WI38 (cell line): ENCODE data around the gene NACA.

Experiments used
- H3K4me3 ChIP-seq: 2 replicates; pipeline ENCODE4 v1.5.1; 2011; ENCODE audit warnings: low read depth, mild to moderate bottlenecking, control low read depth, low read length
- TF ChIP-seq, protein P1 (sequence below): IDR thresholded peaks from 2 replicates; pipeline ENCODE4 v1.5.1; 2012; ENCODE audit warnings: low read depth, mild to moderate bottlenecking, control low read depth, low read length

The NACA gene

DNA sequence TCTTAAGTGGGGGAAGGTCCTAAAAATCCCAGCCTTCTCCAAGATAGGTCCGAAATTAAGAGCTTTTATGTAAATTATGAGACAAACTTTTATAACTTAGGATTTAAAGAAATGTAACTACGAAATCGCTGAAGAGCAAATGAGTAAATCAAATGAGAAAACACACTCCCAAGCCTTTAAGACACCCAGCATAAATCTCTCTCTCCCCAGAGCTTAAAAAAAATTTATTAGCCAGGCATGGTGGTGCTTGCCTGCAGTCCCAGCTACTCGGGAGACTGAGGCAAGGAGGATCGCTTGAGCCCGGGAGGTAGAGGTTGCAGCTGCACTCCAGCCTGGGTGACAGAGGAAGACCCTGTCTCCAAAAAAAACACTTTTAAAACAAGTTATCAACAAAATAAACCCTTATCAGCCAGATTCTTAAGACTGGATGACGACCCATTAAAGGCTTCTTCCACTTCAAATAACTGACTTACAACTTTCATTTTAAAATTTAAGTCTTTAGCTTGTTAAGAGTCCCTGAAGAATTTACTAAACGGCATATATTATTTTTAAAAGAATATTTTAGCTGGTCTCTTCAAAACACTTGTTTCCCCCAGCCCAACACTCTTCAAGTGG lies 40.2 kb downstream of the NACA start:
- peak overlapping the region; percentile 22; the same call in 1 of the 2 replicates for H3K4me3 ChIP-seq
- TF ChIP-seq, protein P1, sequence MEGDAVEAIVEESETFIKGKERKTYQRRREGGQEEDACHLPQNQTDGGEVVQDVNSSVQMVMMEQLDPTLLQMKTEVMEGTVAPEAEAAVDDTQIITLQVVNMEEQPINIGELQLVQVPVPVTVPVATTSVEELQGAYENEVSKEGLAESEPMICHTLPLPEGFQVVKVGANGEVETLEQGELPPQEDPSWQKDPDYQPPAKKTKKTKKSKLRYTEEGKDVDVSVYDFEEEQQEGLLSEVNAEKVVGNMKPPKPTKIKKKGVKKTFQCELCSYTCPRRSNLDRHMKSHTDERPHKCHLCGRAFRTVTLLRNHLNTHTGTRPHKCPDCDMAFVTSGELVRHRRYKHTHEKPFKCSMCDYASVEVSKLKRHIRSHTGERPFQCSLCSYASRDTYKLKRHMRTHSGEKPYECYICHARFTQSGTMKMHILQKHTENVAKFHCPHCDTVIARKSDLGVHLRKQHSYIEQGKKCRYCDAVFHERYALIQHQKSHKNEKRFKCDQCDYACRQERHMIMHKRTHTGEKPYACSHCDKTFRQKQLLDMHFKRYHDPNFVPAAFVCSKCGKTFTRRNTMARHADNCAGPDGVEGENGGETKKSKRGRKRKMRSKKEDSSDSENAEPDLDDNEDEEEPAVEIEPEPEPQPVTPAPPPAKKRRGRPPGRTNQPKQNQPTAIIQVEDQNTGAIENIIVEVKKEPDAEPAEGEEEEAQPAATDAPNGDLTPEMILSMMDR = no peak

DNA sequence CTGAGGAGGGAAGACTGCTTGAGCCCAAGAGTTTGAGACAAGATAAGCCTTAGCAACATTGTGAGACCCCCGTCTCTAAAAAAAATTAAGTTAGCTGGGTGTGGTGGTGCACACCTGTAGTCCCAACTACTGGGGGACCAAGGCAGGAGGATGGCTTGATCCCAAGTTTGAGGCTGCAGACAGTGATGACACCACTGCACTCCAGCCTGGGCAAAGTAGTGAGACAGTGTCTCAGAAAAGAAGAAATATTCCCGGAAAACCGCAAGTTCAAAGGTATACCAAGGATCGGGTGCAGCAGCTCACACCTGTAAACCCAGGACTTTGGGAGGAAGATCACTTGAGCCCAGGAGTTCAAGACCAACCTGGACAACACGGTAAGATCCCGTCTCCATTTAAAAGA lies 42.8 kb downstream of the NACA start:
- H3K4me3 ChIP-seq = no peak overlapping the region

DNA sequence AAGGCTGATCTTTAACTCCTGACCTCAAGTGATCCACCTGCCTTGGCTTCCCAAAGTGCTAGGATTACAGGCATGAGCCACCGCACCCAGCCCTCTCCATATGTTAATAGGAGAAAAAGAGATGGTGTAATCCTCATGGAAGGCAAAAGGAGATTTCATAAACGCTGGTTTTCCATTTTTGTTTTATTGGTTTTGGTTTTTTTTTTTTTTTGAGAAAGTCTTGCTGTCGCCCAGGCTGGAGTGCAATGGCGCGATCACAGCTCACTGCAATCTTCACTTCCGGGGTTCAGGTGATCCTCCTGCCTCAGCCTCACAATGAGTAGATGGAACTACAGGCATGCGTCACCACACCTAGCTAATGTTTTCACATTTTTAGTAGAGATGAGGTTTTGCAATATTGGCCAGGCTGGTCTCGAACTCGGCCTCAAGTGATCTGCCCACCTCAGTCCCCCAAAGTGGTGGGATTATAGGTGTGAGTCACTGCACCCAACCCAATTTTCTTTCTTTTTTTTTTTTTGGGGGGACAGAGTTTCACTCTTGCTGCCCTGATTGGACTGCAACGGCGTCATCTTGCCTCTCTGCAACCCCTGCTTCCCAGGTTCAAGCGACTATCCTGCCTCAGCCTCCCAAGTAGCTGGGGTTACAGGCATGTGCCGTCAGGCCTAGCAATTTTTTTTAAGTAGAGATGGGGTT lies 45.1 kb downstream of the NACA start:
- no peak overlapping the region for H3K4me3 ChIP-seq
- TF ChIP-seq, protein P1 = no peak

More for the DNA sequence above, 42.8 kb downstream of the NACA start:
- TF ChIP-seq, protein P1 = no peak

DNA sequence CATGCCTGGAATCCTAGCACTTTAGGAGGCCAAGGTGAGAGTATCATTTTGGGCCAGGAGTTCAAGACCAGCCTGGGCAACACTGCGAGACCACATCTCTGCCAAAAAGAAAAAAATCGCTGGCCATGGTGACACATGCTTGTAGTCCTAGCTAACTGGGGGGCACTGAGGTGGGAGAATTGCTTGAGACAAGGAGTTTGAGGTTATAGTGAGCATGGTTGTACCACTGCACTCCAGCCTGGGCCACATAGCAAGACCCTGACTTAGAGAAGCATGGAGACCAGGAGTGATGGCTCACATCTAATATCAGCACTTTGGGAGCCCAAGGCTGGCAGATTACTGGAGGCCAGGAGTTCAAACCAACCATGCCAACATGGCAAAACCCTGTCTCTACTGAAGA lies 46.2 kb downstream of the NACA start:
- H3K4me3 ChIP-seq = no peak overlapping the region
- TF ChIP-seq, protein P1 = no peak

DNA sequence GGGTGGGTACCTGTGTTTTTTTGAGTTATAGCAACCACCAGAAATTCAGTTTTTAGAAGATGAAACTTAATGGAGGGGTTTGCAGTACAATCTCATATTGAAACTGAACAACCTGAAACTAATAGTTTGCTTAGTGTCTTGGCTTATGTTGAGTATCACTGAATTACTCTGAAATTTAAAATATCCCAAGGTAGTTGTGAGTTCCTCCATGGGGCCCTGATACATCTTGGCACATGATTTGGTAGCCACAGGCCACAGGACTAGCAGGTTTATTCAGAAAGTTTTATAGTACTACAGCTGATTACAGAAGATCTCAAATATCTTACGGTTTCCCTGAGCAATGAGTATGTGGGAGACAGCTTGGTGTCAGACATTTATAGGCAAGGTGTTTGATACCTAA lies 47.4 kb downstream of the NACA start:
- TF ChIP-seq, protein P1 = no peak
- no peak overlapping the region for H3K4me3 ChIP-seq

DNA sequence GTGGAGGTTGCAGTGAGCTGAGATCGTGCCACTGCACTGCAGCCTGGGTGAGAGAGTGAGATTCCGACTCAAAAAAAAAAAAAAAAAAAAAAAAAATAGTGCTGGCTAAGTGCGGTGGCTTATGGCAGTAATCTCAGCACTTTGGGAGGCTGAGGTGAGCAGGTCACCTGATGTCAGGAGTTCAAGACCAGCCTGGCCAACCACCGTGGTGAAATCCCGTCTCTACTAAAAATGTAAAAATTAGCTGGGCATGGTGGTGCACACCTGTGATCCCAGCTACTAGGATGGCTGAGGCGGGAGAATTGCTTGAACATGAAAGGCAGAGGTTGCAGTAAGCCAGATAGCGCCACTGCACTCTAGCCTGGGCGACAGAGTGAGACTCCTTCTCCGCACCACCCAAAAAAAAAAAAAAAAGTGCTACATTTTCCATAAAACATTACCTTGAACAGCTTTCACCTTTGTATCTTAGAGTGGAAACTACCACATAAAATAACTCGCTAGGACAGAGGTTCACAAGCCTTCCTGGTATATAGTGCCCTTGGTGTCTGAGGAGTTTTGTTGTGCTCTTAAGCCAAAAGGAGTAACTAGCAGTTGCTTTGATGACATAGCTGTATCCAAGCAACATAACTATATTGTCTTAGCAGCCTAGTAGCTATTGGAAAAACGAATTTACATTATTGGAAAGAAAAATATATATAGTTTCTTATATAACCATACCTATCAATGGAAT lies 48.1 kb downstream of the NACA start:
- TF ChIP-seq, protein P1 = no peak

DNA sequence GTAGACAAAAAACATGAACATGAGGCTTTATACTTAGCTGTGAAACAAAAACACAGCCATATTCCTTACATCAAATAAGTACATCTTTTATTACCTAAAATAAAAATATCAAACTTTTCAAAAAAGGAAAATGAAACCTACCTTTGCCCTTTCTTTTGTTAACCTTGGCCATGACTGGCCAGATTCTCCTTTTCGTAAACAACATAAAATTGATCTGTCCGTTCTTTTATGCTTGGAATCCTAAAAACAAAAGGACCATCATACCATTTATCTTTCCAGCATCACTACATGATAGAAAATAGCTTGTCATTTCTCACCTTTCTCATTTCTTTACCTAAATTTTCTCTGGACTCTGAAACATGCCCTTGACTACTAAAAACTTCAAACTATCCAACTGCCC lies 53.5 kb downstream of the NACA start:
- TF ChIP-seq, protein P1 = no peak
- H3K4me3 ChIP-seq = no peak overlapping the region

More for the DNA sequence above, 48.1 kb downstream of the NACA start:
- H3K4me3 ChIP-seq = no peak overlapping the region
